Skeletal muscle satellite cell (primary cell): ENCODE measurements around the gene WDR7.

Experiments used
- H3K27me3 ChIP-seq: 2 replicates; pipeline ENCODE4 v1.7.0; 2013; ENCODE audit warnings: low read length; ENCODE audit not compliant: control insufficient read depth, insufficient read depth
- H3K36me3 ChIP-seq: 2 replicates; pipeline ENCODE4 v1.7.0; 2013; ENCODE audit warnings: mild to moderate bottlenecking, control low read depth, low read length; ENCODE audit not compliant: insufficient read depth
- H3K4me1 ChIP-seq: 2 replicates; pipeline ENCODE4 v1.7.0; 2013; ENCODE audit warnings: low read length; ENCODE audit not compliant: control insufficient read depth, insufficient read depth
- H3K4me2 ChIP-seq: 2 replicates; pipeline ENCODE4 v1.7.0; 2013; ENCODE audit warnings: mild to moderate bottlenecking, low read length
- H3K4me3 ChIP-seq: 2 replicates; pipeline ENCODE4 v1.7.0; 2013; ENCODE audit warnings: low read length
- H3K9ac ChIP-seq: 2 replicates; pipeline ENCODE4 v1.7.0; 2013; ENCODE audit warnings: mild to moderate bottlenecking, low read depth, low read length, moderate library complexity
- H3K9me3 ChIP-seq: replicated peaks from 2 replicates; pipeline ENCODE4 v1.7.0; 2013; ENCODE audit warnings: mild to moderate bottlenecking, control low read depth, low read length

The WDR7 gene

GRCh38 chr18:56952026-56952425 lies 300.9 kb downstream of the WDR7 start:
- Histone ChIP-seq H3K9ac (no peak overlapping the region), H3K4me2 (no peak overlapping the region), H3K4me3 (no peak overlapping the region), H3K36me3 (no peaks in the 10 kb centered on the region), H3K9me3 (no peaks in the 10 kb centered on the region), H3K4me1 (no peaks in the 10 kb centered on the region), H3K27me3 (no peaks in the 10 kb centered on the region)

- Histone ChIP-seq H3K9ac (no peak overlapping the region), H3K27me3 (no peaks in the 10 kb centered on the region), H3K9me3 (no peaks in the 10 kb centered on the region), H3K4me3 (no peak overlapping the region), H3K36me3 (no peaks in the 10 kb centered on the region), H3K4me1 (no peaks in the 10 kb centered on the region), H3K4me2 (no peak overlapping the region)
Measured at GRCh38 chr18:56953428-56954198, 302.5 kb downstream of the WDR7 start.

GRCh38 chr18:56955490-56955889 lies 304.3 kb downstream of the WDR7 start:
- H3K27me3 ChIP-seq: no peaks in the 10 kb centered on the region
- no peak overlapping the region for H3K9ac ChIP-seq
- no peak overlapping the region for H3K4me2 ChIP-seq
- no peaks in the 10 kb centered on the region for H3K4me1 ChIP-seq
- no peaks in the 10 kb centered on the region for H3K9me3 ChIP-seq
- no peak overlapping the region for H3K4me3 ChIP-seq
- no peaks in the 10 kb centered on the region for H3K36me3 ChIP-seq

- H3K9ac ChIP-seq: no peak overlapping the region
- no peaks in the 10 kb centered on the region for H3K36me3 ChIP-seq
- no peak overlapping the region for H3K4me3 ChIP-seq
- no peaks in the 10 kb centered on the region for H3K27me3 ChIP-seq
- no peak overlapping the region for H3K4me2 ChIP-seq
- no peaks in the 10 kb centered on the region for H3K4me1 ChIP-seq
- H3K9me3 ChIP-seq: no peaks in the 10 kb centered on the region
Measured at GRCh38 chr18:56959120-56959519, 308.0 kb downstream of the WDR7 start.

GRCh38 chr18:56962322-56962721 lies 311.2 kb downstream of the WDR7 start:
- H3K4me1 ChIP-seq: no peaks in the 10 kb centered on the region
- H3K4me3 ChIP-seq: no peak overlapping the region
- H3K27me3 ChIP-seq: no peaks in the 10 kb centered on the region
- H3K9ac ChIP-seq: no peak overlapping the region
- H3K4me2 ChIP-seq: no peak overlapping the region
- H3K9me3 ChIP-seq: no peaks in the 10 kb centered on the region
- no peaks in the 10 kb centered on the region for H3K36me3 ChIP-seq

- Histone ChIP-seq H3K4me1 (no peaks in the 10 kb centered on the region), H3K9ac (no peak overlapping the region), H3K4me3 (no peak overlapping the region), H3K27me3 (no peaks in the 10 kb centered on the region), H3K9me3 (no peaks in the 10 kb centered on the region), H3K36me3 (no peaks in the 10 kb centered on the region), H3K4me2 (no peak overlapping the region)
Measured at GRCh38 chr18:56967035-56967434, 315.9 kb downstream of the WDR7 start.

GRCh38 chr18:56973487-56973886 lies 322.3 kb downstream of the WDR7 start:
- Histone ChIP-seq H3K4me1 (no peaks in the 10 kb centered on the region), H3K9me3 (no peaks in the 10 kb centered on the region), H3K27me3 (no peaks in the 10 kb centered on the region), H3K4me3 (no peak overlapping the region), H3K4me2 (no peak overlapping the region), H3K9ac (no peak overlapping the region), H3K36me3 (no peaks in the 10 kb centered on the region)

- Histone ChIP-seq H3K36me3 (no peaks in the 10 kb centered on the region), H3K9me3 (no peaks in the 10 kb centered on the region), H3K4me2 (no peak overlapping the region), H3K4me1 (no peaks in the 10 kb centered on the region), H3K4me3 (no peak overlapping the region), H3K9ac (no peak overlapping the region), H3K27me3 (no peaks in the 10 kb centered on the region)
Measured at GRCh38 chr18:56974141-56974540, 323.0 kb downstream of the WDR7 start.

- H3K36me3 ChIP-seq: no peaks in the 10 kb centered on the region
- H3K9me3 ChIP-seq: no peaks in the 10 kb centered on the region
- no peak overlapping the region for H3K4me2 ChIP-seq
- no peak overlapping the region for H3K9ac ChIP-seq
- no peak overlapping the region for H3K4me3 ChIP-seq
- H3K4me1 ChIP-seq: no peaks in the 10 kb centered on the region
- no peaks in the 10 kb centered on the region for H3K27me3 ChIP-seq
Measured at GRCh38 chr18:56975276-56975675, 324.1 kb downstream of the WDR7 start.

- Histone ChIP-seq H3K36me3 (no peaks in the 10 kb centered on the region), H3K9me3 (no peaks in the 10 kb centered on the region), H3K4me3 (no peak overlapping the region), H3K4me1 (no peaks in the 10 kb centered on the region), H3K9ac (no peak overlapping the region), H3K27me3 (no peaks in the 10 kb centered on the region), H3K4me2 (no peak overlapping the region)
Measured at GRCh38 chr18:56977309-56977708, 326.1 kb downstream of the WDR7 start.

GRCh38 chr18:56977771-56978170 lies 326.6 kb downstream of the WDR7 start:
- Histone ChIP-seq H3K4me2 (no peak overlapping the region), H3K9me3 (no peaks in the 10 kb centered on the region), H3K27me3 (no peaks in the 10 kb centered on the region), H3K4me3 (no peak overlapping the region), H3K36me3 (no peaks in the 10 kb centered on the region), H3K9ac (no peak overlapping the region), H3K4me1 (no peaks in the 10 kb centered on the region)

GRCh38 chr18:56980151-56980550 lies 329.0 kb downstream of the WDR7 start:
- H3K36me3 ChIP-seq: no peaks in the 10 kb centered on the region
- no peaks in the 10 kb centered on the region for H3K9me3 ChIP-seq
- H3K4me1 ChIP-seq: no peaks in the 10 kb centered on the region
- no peak overlapping the region for H3K9ac ChIP-seq
- H3K27me3 ChIP-seq: no peaks in the 10 kb centered on the region
- H3K4me3 ChIP-seq: no peak overlapping the region
- H3K4me2 ChIP-seq: no peak overlapping the region
